ENCODE data around the gene SV2B. TPM values are rescaled to one million over a fixed set of nuclear protein-coding genes. Genes with fewer than 3 reads are reported as not detected.

Gene SV2B
- total RNA-seq, 1 experiment from 2014 or later: not detected

- intact Hi-C loops (cut with micrococcal nuclease): no loop called here
- TF ChIP-seq EZH2 (IDR thresholded peaks at IDR 0.05; ENCODE audit: low read length, unreplicated experiment): no peak
- no peak for TF ChIP-seq EZH2phosphoT487 (IDR thresholded peaks at IDR 0.05; ENCODE audit: borderline replicate concordance, low read length)
- no peak for TF ChIP-seq CTCF (conservative IDR thresholded peaks at IDR 0.05; ENCODE audit: low read depth, low read length)
Measured at GRCh38 chr15:91253605-91254004, 153.5 kb downstream of the SV2B start.

GRCh38 chr15:91254766-91255165 is 154.7 kb downstream of the SV2B start:
- Histone ChIP-seq H4K20me1 (ENCODE audit: low read length) (no peaks in the 10 kb centered on the region), H3K4me2 (ENCODE audit: low read length) (no peak overlapping the region), H3K27me3 (ENCODE audit: low read length) (peaks cover 62% of the 10 kb centered on the region), H3F3A (ENCODE audit: low read length, unreplicated experiment) (no peaks in the 10 kb centered on the region), H3K79me2 (ENCODE audit: low read length) (no peaks in the 10 kb centered on the region), H3K4me1 (ENCODE audit: insufficient read depth, low read length) (no peaks in the 10 kb centered on the region), H2AFZ (ENCODE audit: low read length) (no peak overlapping the region), H3K27ac (ENCODE audit: low read length) (no peak overlapping the region), H3K36me3 (ENCODE audit: low read depth, low read length) (no peaks in the 10 kb centered on the region), H3K9me3 (ENCODE audit: low read length) (no peaks in the 10 kb centered on the region), H3K4me3 (ENCODE audit: low read length) (no peak overlapping the region), H3K9me2 (replicated peaks; ENCODE audit: low read length) (no peaks in the 10 kb centered on the region), H3K9ac (ENCODE audit: low read length) (no peak overlapping the region)
- intact Hi-C loops (cut with micrococcal nuclease): no loop called here
- CTCF ChIA-PET: no interaction called here
- TF ChIP-seq CTCF (conservative IDR thresholded peaks at IDR 0.05; ENCODE audit: low read depth, low read length) (no peak), EZH2phosphoT487 (IDR thresholded peaks at IDR 0.05; ENCODE audit: borderline replicate concordance, low read length) (no peak), EZH2 (IDR thresholded peaks at IDR 0.05; ENCODE audit: low read length, unreplicated experiment) (no peak)
- DNase-seq: no peak
- no TSS peak for BruUV-seq (replicated peaks)
- ATAC-seq: no peak
- POLR2A ChIA-PET (ENCODE audit: unreplicated experiment): no interaction called here

More at GRCh38 chr15:91253605-91254004, 153.5 kb downstream of the SV2B start:
- DNase-seq: no peak
- Histone ChIP-seq H3K4me1 (ENCODE audit: insufficient read depth, low read length) (no peaks in the 10 kb centered on the region), H3F3A (ENCODE audit: low read length, unreplicated experiment) (no peaks in the 10 kb centered on the region), H3K27ac (ENCODE audit: low read length) (no peak overlapping the region), H3K9ac (ENCODE audit: low read length) (no peak overlapping the region), H2AFZ (ENCODE audit: low read length) (no peak overlapping the region), H3K36me3 (ENCODE audit: low read depth, low read length) (no peaks in the 10 kb centered on the region), H3K4me2 (ENCODE audit: low read length) (no peak overlapping the region), H3K27me3 (ENCODE audit: low read length) (peaks cover 58% of the 10 kb centered on the region), H3K79me2 (ENCODE audit: low read length) (no peaks in the 10 kb centered on the region), H3K4me3 (ENCODE audit: low read length) (no peak overlapping the region), H3K9me3 (ENCODE audit: low read length) (no peaks in the 10 kb centered on the region), H4K20me1 (ENCODE audit: low read length) (no peaks in the 10 kb centered on the region), H3K9me2 (replicated peaks; ENCODE audit: low read length) (no peaks in the 10 kb centered on the region)
- BruUV-seq (replicated peaks): no TSS peak
- POLR2A ChIA-PET (ENCODE audit: unreplicated experiment): no interaction called here
- ATAC-seq: no peak
- CTCF ChIA-PET: no interaction called here

GRCh38 chr15:91255670-91256192 is 155.7 kb downstream of the SV2B start:
- Histone ChIP-seq H2AFZ (ENCODE audit: low read length) (no peak overlapping the region), H3K9ac (ENCODE audit: low read length) (no peak overlapping the region), H3K27me3 (ENCODE audit: low read length) (peaks cover 62% of the 10 kb centered on the region), H4K20me1 (ENCODE audit: low read length) (no peaks in the 10 kb centered on the region), H3K36me3 (ENCODE audit: low read depth, low read length) (no peaks in the 10 kb centered on the region), H3K4me2 (ENCODE audit: low read length) (no peak overlapping the region), H3K9me3 (ENCODE audit: low read length) (no peaks in the 10 kb centered on the region), H3K4me1 (ENCODE audit: insufficient read depth, low read length) (no peaks in the 10 kb centered on the region), H3K79me2 (ENCODE audit: low read length) (no peaks in the 10 kb centered on the region), H3K9me2 (replicated peaks; ENCODE audit: low read length) (no peaks in the 10 kb centered on the region), H3K27ac (ENCODE audit: low read length) (no peak overlapping the region), H3K4me3 (ENCODE audit: low read length) (no peak overlapping the region), H3F3A (ENCODE audit: low read length, unreplicated experiment) (no peaks in the 10 kb centered on the region)
- intact Hi-C loops (cut with micrococcal nuclease): no loop called here
- ATAC-seq: no peak
- POLR2A ChIA-PET (ENCODE audit: unreplicated experiment): no interaction called here
- no TSS peak for BruUV-seq (replicated peaks)
- DNase-seq: no peak
- TF ChIP-seq CTCF (conservative IDR thresholded peaks at IDR 0.05; ENCODE audit: low read depth, low read length): no peak
- no peak for TF ChIP-seq EZH2 (IDR thresholded peaks at IDR 0.05; ENCODE audit: low read length, unreplicated experiment)
- no peak for TF ChIP-seq EZH2phosphoT487 (IDR thresholded peaks at IDR 0.05; ENCODE audit: borderline replicate concordance, low read length)
- CTCF ChIA-PET: no interaction called here
